Upper lobe of left lung (tissue), 6 donors: ENCODE data around the gene GLRX3. TPM values are rescaled to one million over a fixed set of nuclear protein-coding genes. Genes with fewer than 3 reads are reported as not detected.

ENCODE experiments used
- ATAC-seq, 2 donors: fragments of 200-7000 bp; cut with Tn5 transposase; one replicate each; pipeline ENCODE4 v1.9.1; 2022; ENCODE audit warnings: mild to moderate bottlenecking in 2 of 2, moderate library complexity in 2 of 2; ENCODE audit not compliant: low FRiP score in 2 of 2
- DNase-seq, 2 donors: peaks; one replicate each; pipeline ENCODE4 v3.0.0-alpha.2; 2019 to 2020
- H3K27ac ChIP-seq, 4 donors: fragments of 200-600 bp; sonication (generic); one replicate each; pipeline ENCODE4 v1.5.1; 2016 to 2019
- H3K27me3 ChIP-seq, 4 donors: fragments of 200-600 bp; sonication (generic); one replicate each; pipeline ENCODE4 v1.5.1; 2017 to 2019
- H3K36me3 ChIP-seq, 4 donors: fragments of 200-600 bp; sonication (generic); one replicate each; pipeline ENCODE4 v1.5.1; 2016 to 2019
- H3K4me1 ChIP-seq, 4 donors: fragments of 200-600 bp; sonication (generic); one replicate each; pipeline ENCODE4 v1.5.1; 2018 to 2019
- H3K4me3 ChIP-seq, 4 donors: fragments of 200-600 bp; sonication (generic); one replicate each; pipeline ENCODE4 v1.5.1; 2017 to 2019; ENCODE audit warnings: mild to moderate bottlenecking in 2 of 4, moderate library complexity in 1 of 4
- H3K9me3 ChIP-seq, 4 donors: fragments of 200-600 bp; sonication (generic); one replicate each; pipeline ENCODE4 v1.5.1; 2018 to 2019
- EP300 ChIP-seq, 4 donors: sonication (generic); formaldehyde crosslinking; IDR thresholded peaks; one replicate each; pipeline ENCODE4 v1.5.1; 2017; ENCODE audit warnings: antibody characterized with exemption in 4 of 4, control low read depth in 2 of 4
- POLR2A ChIP-seq, 4 donors: fragments of 450-650 bp; IDR thresholded peaks; one replicate each; pipeline ENCODE4 v1.5.1; 2016 to 2017; ENCODE audit warnings: antibody characterized with exemption in 4 of 4, mild to moderate bottlenecking in 2 of 4
- POLR2AphosphoS5 ChIP-seq, 2 donors: sonication (generic); formaldehyde crosslinking; IDR thresholded peaks; one replicate each; pipeline ENCODE4 v1.5.1; 2017; ENCODE audit warnings: antibody characterized with exemption in 2 of 2
- WGBS, 2 donors: methylation state at CpG; one replicate each; pipeline ENCODE4 v1.1.5; 2017 to 2018; 5-methylcytosine and 5-hydroxymethylcytosine counted together
- total RNA-seq, 6 donors: library from RNA; depleted of rRNA in 4 of 6; stranded (reverse); fragments of >200 nt in 4 of 6; gene quantifications; one replicate each; pipeline versions ENCODE4 v1.1.0 to v1.2.1, GENCODE V29; 2016 to 2021
- TF ChIP-seq, protein P1 (sequence below), 6 experiments: fragments of 450-650 bp in 4 of 6; fragments of 200-600 bp in 2 of 6; sonication (generic) in 2 of 6; IDR thresholded peaks; one replicate each; pipeline ENCODE4 v1.5.1; 2016 to 2019; ENCODE audit warnings: antibody characterized with exemption in 6 of 6
- donor health status: DM: no; HTN: no; CAD: no; lungs with moderate emphysema.
- donor health status: DM: no; HTN: yes; CAD: no; lungs with severe emphysema.

The GLRX3 gene
- total RNA-seq, 6 donors from 2014 or later: 21.8 to 64.2 (median 45.7) TPM

DNA sequence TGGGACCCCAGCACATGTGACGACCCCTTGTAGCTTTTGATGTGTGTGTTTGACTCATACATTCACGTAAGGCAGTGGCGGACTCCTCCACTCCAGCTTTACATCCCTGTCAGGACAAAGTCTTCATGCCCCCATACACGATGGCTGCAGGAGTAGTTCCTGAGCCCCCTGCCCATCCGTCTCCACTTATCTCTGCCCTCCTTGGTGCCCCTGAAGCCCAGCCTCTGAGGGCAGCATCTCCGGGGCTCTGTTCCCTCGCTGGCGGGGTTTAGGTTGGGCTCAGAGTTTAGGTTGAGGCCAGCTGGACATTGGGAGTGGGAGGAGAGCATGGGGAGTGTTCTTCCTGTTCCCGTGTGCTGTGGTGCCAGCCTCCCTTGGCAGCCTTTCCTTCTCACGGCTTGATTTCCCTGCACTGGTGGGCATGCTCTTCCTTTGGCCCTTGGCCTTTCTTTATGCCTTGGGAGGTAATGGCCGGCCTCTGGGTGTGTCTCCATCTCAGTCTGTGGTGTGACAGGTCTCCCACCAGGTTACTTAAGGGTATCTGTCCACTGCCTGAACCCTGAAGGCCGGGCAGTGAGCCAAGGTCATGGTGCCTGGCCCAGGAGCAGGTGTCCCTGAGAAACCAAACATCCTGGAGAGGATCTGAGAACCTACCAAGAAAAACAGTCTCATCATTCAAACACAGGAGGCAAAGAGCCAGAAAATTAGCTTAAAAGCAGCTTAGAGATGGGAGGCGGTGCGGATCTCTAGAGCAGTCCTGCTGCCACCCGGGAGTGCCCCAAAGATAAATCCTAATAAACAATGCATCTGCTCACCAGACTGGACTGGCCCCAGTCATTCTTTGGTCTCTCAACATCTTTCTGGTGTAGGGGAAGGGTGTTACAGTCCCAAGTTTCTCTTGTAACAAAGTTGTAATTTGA lies 85.5 kb downstream of the GLRX3 start:
- WGBS, 2 donors: 82 to 84% methylated on average over 13 to 14 of the region's 15 CpGs
- peak in 1 of 2 donors; percentile 12 for DNase-seq
- no peaks in the 10 kb centered on the region for H3K4me1 ChIP-seq
- no peak for TF ChIP-seq POLR2AphosphoS5 (IDR thresholded peaks at IDR 0.05)
- TF ChIP-seq EP300 (IDR thresholded peaks at IDR 0.05): no peak
- TF ChIP-seq POLR2A (IDR thresholded peaks at IDR 0.05): no peak
- H3K27me3 ChIP-seq: no peaks in the 10 kb centered on the region
- H3K36me3 ChIP-seq: no peaks in the 10 kb centered on the region
- H3K9me3 ChIP-seq: no peaks in the 10 kb centered on the region
- ATAC-seq: no peak
- H3K4me3 ChIP-seq: no peak overlapping the region
- H3K27ac ChIP-seq: no peak overlapping the region

DNA sequence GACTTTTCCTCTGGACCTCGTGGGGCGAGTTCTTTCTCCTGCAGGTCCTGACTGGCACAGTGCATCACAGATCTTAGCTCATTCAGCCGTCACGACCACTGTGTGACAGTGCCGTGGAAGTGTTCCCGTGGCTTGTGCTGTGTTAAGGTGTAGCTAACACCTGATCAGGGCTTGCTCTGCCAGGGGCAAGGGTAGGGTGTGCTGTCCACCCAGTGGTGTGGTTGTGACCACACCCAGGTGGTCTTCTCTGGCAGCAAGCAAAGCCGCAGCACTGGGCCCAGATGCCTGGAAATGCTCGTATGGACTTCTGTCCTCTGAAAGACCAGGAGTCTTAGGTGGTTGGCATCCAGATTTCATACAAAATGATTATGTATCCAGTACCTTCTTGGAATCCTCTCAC lies 86.2 kb downstream of the GLRX3 start:
- ATAC-seq: no peak
- Histone ChIP-seq H3K27ac (no peak overlapping the region), H3K4me1 (no peaks in the 10 kb centered on the region), H3K9me3 (peaks cover 0 to 6% (median 0%) of the 10 kb centered on the region in 4 donors), H3K4me3 (no peak overlapping the region), H3K36me3 (no peaks in the 10 kb centered on the region), H3K27me3 (no peaks in the 10 kb centered on the region)
- DNase-seq: peak in 1 of 2 donors; percentile 10
- TF ChIP-seq, protein P1, sequence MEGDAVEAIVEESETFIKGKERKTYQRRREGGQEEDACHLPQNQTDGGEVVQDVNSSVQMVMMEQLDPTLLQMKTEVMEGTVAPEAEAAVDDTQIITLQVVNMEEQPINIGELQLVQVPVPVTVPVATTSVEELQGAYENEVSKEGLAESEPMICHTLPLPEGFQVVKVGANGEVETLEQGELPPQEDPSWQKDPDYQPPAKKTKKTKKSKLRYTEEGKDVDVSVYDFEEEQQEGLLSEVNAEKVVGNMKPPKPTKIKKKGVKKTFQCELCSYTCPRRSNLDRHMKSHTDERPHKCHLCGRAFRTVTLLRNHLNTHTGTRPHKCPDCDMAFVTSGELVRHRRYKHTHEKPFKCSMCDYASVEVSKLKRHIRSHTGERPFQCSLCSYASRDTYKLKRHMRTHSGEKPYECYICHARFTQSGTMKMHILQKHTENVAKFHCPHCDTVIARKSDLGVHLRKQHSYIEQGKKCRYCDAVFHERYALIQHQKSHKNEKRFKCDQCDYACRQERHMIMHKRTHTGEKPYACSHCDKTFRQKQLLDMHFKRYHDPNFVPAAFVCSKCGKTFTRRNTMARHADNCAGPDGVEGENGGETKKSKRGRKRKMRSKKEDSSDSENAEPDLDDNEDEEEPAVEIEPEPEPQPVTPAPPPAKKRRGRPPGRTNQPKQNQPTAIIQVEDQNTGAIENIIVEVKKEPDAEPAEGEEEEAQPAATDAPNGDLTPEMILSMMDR (IDR thresholded peaks at IDR 0.05): no peak
- WGBS, 2 donors: 79 to 91% methylated on average over 7 to 8 of the region's 8 CpGs

DNA sequence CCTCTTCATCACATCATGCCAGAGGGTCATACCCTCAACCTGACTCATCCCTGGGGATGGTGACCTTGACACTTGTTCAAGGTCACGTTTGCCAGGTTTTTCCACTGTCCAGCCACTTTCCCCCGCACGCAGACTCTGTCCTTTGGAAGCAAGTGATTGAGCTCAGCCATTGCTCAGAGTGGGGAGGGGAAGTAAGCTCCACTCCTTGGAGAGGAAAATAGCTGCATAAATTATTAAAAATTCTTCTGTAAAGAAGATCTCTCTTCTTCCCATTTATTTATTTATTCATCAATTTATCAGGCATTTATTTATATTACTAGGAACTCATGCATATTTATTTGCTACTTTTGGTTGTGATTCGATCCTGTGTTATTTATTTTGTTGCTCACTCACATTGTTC lies 88.0 kb downstream of the GLRX3 start:
- ATAC-seq: no peak
- H3K27ac ChIP-seq: no peak overlapping the region
- H3K9me3 ChIP-seq: peaks cover 0 to 14% (median 6%) of the 10 kb centered on the region in 4 donors
- 70 to 72% methylated on average over 4 of the region's 4 CpGs for WGBS, 2 donors
- TF ChIP-seq, protein P1 (IDR thresholded peaks at IDR 0.05): no peak
- TF ChIP-seq EP300 (IDR thresholded peaks at IDR 0.05) (no peak), POLR2A (IDR thresholded peaks at IDR 0.05) (no peak), POLR2AphosphoS5 (IDR thresholded peaks at IDR 0.05) (no peak)
- DNase-seq: peak in 1 of 2 donors; percentile 3
- H3K27me3 ChIP-seq: no peaks in the 10 kb centered on the region
- H3K36me3 ChIP-seq: no peaks in the 10 kb centered on the region
- H3K4me1 ChIP-seq: no peaks in the 10 kb centered on the region
- no peak overlapping the region for H3K4me3 ChIP-seq

DNA sequence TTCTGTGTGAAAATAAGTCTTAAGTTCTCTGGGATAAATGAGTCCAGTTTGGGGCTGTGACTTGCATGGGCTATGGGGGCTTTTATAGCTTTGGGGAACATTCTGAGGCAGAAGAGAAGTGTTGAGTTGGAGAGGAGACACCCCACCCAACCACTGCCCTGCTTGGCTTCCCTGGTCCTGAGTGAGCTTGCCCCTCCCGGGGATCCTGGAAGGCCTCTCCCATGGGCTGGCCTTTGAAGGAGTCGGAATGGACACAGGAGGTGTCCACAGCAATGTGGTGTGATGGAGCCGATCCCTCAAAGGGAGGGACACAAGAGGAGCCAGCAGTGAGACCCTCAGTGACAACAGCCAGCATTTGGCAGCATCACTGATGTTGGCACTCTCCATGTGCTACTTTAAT lies 89.8 kb downstream of the GLRX3 start:
- TF ChIP-seq POLR2A (IDR thresholded peaks at IDR 0.05) (no peak), POLR2AphosphoS5 (IDR thresholded peaks at IDR 0.05) (no peak), EP300 (IDR thresholded peaks at IDR 0.05) (no peak)
- TF ChIP-seq, protein P1 (IDR thresholded peaks at IDR 0.05): no peak
- no peaks in the 10 kb centered on the region for H3K4me1 ChIP-seq
- no peak overlapping the region for H3K4me3 ChIP-seq
- WGBS, 2 donors: 93 to 94% methylated on average over 3 of the region's 3 CpGs
- DNase-seq (peak in 1 of 2 donors; percentile 12), ATAC-seq (no peak)
- no peaks in the 10 kb centered on the region for H3K36me3 ChIP-seq
- no peak overlapping the region for H3K27ac ChIP-seq
- H3K27me3 ChIP-seq: no peaks in the 10 kb centered on the region
- H3K9me3 ChIP-seq: peaks cover 0 to 14% (median 6%) of the 10 kb centered on the region in 4 donors

DNA sequence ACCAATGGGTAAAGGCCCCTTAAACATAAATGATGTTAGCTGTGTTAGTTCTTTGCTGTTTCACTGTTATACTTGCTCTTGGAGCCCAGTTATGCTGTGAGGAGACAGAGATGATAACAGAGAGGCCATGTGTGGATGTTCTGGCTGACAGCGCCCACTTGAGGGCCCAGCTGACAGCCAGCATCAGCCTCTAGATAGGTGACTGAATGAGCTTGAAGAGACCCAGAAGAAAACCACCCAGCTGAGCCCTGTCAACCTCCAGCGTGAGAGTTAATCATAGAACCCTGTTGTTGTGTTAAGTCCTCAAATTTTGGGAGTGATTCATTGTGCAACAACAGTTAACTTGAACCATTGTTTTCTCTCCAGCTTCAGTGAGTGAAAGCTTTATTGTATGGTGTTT lies 91.7 kb downstream of the GLRX3 start:
- no peak overlapping the region for H3K4me3 ChIP-seq
- no peaks in the 10 kb centered on the region for H3K4me1 ChIP-seq
- no peak overlapping the region for H3K27ac ChIP-seq
- no peaks in the 10 kb centered on the region for H3K27me3 ChIP-seq
- DNase-seq: peak in 1 of 2 donors; percentile 3
- no peaks in the 10 kb centered on the region for H3K36me3 ChIP-seq
- 83 to 96% methylated on average over 2 of the region's 2 CpGs for WGBS, 2 donors
- no peak for TF ChIP-seq POLR2AphosphoS5 (IDR thresholded peaks at IDR 0.05)
- no peak for TF ChIP-seq EP300 (IDR thresholded peaks at IDR 0.05)
- no peak for TF ChIP-seq POLR2A (IDR thresholded peaks at IDR 0.05)
- TF ChIP-seq, protein P1 (IDR thresholded peaks at IDR 0.05): no peak
- no peak for ATAC-seq
- peaks cover 0 to 14% (median 6%) of the 10 kb centered on the region in 4 donors for H3K9me3 ChIP-seq

Other genes with a start within 250 kb of the GLRX3 start
- gene EBF3, start 172.1 kb upstream of the GLRX3 start, total RNA-seq: under 1 TPM in 2 of 6 donors, not detected in 4; 0.06 to 0.51 TPM
- gene C10orf143, start 25.6 kb upstream of the GLRX3 start, total RNA-seq: 1 to 10 TPM in 4 of 6 donors, under 1 TPM in 1, not detected in 1; 0.55 to 6.0 (median 4.4) TPM